AML-193 (cell line): ENCODE results near the gene LHX8.
"Not testable (repeated sequence)": the region's sequence is repeated elsewhere in the genome, so short reads cannot be mapped to it uniquely, and the experiment has no call there.

Experiments
- DNase-seq, 2 experiments: peaks; one replicate each; lab custom pipeline; 2025; lab: John Stamatoyannopoulos, UW

The LHX8 gene

DNA sequence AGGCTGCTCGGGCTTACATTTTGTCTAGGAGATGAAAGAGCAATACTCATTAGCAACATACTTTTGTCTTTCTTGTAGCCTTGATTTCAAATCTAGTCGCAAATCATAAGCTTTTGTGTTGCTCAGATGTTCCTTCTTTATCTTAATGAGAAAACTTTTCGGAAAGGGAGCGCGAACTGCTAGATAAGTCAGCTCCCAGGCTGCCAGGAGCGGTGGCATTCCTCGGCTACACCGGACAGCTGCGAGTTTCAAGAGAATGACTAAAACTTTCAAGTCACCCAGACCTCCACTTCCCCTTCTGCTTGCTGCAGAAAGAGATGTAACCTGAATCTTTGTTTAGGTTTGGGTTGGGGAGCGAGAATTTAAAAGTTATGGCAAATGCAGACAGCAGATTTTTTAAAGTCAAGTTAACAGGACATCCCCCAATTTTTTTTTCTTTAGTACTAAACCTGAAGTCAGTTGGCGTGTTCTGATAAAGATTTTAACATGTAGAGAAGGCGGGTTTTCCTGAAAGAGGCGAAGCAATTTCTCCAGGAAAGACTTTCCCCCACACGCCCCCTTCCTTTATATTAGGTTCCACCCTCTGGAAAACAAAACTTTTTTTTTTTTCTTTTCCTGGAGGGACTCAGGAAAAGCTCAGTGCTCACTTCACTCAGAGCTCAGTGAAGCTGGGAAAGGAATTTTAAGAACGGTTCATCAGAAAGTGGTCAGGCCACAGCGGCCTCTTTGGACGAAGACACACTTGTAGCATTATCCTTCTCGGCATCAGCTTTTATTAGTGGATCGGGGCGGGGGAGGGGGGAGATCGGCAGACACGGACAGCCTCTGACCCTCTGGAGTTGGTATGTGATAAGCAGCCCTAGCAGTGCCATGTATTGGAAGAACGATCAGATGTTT is at the start of gene LHX8:
Gene LHX8 (plus strand): TSS at position 639 of the 897 bp plus-strand sequence. CDS start 2,227 bp downstream, outside the sequence.
- no peak for DNase-seq

DNA sequence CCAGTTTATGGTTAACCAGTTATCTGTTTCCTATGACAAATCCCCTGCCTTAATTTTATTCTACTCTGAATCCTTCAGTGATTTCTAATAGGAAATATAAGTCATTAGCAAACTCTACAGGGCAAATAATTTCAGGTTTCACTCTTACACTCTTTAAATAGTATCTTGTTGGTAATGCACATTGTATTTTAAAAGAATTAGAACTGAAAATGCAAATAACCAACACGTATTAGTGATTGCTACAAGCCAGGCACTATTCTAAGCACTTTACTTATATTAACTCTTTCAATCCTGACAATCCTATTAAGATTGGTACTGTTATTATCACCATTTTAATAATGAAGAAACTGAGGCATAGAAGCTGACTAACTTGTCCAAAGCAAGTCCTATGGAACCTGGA is 48.3 kb upstream of the LHX8 start:
- DNase-seq: no peak

DNA sequence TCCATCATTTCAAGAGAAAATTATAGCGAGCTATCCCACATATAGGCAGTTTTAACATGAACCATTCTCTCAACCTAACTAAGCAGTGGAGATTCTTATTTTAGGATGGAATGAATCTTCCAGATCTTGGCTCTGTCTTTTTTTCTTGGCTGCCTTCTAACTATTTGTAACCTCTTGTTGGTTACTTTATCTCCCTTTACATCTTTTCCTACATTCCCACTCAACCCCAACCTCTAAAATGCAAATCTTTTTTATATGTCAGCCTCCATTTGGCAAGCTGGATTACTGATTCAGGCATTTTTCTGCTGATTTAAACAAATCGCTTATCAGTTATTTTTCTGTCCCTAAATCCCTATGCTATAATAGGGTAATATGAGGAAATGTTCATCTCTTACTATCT is 46.9 kb upstream of the LHX8 start:
- DNase-seq: no peak

DNA sequence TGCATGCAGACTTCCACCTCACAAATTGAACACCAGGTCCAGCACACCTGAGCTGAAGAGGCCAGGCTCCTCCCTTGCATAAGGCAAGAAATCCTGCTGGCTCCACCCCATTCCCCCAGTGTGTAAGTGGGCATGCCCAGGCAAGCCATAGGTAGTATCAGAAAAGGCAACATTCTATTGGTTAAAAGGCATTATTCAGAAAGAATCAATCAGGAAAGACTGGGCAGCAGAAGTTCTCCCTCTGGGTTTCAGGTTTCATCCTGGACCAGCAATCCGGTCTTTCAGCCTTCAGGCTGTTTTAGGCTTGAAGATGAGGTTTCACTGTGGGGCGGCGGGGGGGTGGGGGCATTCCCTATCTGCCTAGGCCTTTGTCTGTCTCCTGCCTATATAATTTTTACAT is 42.0 kb upstream of the LHX8 start:
- DNase-seq: no peak

DNA sequence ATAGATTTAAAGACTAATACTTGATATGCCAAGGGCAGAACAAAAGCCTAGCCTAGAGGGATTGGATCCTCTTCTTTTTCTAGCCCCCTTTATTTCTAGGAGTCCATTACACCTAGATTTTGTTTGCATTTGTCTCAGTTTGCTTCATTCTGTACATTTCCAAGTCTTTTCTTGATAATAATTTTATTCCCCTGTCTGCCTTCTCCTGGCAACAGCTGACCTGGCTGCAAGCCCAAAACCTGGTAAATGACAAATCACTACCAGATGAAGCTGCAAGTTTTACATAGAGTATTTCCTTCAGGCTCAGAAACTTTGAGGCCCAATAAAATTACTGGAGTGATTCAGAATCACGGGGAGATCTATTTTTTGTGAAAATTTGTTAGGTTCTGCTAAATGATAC is 36.5 kb upstream of the LHX8 start:
- no peak for DNase-seq

DNA sequence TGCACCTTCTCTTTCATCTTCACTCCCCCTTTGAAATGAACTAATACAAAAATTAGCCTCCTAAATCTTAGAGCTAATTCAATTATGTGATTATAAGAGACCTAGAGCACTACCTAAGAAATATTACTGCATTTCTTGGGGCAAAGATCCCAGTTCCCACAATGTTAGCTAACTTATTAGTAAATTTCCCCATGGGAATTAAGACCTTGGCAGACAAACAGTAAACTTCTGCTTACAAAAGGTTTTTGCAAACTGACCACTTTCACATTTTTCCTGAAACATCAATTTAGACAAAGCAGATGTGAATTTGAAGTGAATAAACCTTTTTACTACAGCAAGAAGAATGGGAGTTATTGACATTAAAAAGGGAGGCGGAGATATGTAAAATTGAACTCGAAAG is 34.6 kb upstream of the LHX8 start:
- DNase-seq: no peak

DNA sequence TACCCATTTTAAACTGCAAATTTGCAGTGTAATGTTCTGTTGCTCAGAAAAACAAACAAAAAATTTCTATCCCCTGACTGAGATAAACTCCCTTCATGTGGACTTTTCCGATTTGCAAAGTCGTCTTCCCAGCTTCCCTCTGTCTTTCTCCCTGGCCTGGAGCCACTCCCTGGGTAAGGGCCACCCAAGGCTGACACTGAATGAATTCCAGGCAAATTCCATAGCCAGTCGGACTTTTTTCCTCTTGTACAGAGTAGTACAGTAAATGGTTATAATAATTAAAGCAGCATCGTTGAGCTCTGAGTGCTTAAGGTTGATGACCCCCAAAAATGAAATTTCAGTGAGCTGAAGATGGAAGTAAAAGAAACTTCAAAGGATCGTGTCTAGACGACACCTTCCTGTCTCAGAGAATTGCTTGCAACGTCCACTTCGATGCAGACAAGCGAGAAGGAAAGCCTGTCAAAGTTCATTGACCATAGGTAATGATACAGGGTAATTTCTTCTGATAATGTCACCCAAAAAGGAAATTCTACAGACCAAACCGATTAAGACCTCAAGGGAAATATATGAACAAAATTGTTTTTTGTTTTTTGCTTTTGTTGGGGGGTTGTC is 33.6 kb upstream of the LHX8 start:
- DNase-seq: no peak

DNA sequence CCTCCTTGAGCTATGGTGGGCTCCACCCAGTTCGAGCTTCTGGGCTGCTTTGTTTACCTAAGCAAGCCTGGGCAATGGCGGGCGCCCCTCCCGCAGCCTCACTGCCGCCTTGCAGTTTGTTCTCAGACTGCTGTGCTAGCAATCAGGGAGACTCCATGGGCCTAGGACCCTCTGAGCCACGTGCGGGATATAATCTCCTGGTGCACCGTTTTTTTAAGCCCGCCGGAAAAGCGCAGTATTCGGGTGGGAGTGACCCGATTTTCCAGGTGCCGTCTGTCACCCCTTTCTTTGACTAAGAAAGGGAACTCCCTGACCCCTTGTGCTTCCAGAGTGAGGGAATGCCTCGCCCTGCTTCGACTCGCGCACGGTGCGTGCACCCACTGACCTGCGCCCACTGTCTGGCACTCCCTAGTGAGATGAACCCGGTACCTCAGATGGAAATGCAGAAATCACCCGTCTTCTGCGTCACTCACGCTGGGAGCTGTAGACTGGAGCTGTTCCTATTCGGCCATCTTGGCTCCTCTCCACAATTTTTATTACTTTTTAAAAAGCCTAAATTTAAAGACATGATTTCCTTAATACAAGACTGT is 21.7 kb upstream of the LHX8 start:
- DNase-seq: not testable (repeated sequence)

DNA sequence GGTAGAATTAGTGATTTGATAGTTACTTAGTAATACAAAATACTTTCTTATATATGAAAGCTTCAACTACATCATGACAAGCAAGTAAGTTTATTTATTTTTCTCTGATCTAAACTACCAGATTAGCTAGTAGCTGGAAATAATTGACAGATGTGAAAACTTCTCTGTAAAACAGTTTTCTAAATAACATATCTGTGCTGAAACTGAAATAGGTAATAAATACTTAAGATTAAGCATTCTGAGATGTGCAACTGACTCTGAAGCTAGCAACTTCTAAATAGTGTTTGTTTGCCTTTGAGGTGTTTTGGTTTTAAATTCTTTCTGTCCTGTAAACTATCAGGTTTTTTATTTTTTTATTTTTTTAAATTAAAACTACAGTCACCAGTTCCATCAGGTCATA is 18.5 kb upstream of the LHX8 start:
- no peak for DNase-seq

DNA sequence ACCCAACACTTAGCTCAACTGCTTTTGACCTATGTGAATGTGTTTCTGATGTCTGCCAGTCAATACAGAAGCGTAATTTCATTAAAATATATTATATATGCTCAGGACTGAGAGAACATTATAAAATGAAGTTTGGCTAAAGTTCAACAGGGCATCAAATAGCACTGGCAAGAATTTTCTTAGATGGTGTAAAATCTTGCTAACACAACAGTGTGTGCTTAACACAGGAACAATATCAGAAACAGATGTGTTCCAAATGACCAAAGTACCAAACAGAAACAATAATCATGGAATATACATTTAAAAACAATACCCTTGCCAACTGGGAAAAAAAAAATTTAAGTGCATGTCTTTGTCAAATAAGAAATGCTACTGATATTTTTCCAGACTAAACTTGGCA is 10.4 kb upstream of the LHX8 start:
- no peak for DNase-seq

DNA sequence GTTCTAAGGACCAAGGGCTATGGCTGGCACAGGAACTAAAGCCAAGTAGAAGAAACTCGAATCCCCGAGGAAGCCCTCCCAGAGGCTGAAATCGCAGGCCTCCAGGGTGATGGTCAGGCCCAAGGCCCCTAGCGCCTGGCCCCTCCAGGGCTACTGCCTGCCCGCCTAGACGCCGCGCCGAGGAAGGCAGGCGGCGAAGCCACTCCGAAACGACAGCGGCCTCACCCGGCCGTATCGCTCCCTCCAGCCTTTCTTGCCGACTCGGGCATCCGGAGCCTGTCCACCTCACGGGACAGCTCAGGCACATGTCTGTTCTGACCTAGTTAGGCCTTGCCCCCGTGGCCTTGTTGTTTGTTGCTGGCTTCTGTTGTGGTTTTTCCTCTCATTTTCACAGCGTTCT is 9.7 kb upstream of the LHX8 start:
- no peak for DNase-seq

DNA sequence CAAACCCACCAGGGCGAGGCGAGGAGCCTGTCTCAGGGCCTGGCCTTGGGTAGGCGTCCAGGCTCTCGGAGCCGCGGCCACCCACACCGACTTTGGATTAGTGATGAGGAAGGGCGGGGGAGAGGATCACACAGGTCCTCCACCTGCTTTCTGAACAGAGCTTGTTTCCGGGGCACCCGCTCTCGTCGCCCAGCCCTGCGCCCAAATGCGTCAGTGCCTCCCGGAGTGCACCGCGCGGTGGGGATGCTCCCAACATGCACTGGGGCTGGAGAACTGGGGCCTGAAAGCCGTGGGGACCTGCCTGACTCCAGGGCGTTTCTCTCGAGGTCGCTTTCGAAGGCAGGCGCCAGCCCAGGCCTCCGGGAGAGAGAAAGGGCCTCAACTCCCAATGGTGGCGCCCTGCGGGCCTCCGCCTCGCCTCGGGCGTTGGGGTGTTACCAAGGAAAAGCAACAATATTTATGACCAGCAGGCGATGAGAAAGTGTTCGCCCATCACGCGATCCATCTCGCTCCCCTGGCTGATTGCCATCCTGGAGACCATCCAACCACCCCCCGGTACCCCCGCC is 8.9 kb upstream of the LHX8 start:
- no peak for DNase-seq

DNA sequence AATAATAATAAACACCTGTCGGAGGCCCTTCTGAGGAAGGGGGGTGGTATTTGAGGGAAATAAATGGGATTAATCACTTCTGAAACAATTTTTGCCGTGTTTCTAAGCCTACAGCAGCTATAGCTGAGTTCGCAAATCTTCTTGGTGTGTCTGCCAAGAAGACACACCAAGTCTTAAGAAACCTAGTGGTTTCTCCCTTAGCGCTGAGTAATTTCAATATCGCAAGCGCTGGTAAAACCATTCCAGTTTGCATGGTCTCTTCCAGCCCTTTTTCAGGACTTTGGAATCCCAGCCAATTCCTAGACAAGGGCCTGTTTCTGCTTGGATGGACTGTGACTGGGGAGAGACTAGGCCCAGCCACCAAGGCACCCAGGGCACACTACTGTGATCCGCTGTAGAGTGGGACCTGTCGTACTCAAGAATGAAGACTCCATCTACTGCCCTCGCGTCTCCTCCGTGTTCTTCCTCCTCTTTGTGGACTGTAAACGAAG is 7.5 kb upstream of the LHX8 start:
- DNase-seq: no peak

DNA sequence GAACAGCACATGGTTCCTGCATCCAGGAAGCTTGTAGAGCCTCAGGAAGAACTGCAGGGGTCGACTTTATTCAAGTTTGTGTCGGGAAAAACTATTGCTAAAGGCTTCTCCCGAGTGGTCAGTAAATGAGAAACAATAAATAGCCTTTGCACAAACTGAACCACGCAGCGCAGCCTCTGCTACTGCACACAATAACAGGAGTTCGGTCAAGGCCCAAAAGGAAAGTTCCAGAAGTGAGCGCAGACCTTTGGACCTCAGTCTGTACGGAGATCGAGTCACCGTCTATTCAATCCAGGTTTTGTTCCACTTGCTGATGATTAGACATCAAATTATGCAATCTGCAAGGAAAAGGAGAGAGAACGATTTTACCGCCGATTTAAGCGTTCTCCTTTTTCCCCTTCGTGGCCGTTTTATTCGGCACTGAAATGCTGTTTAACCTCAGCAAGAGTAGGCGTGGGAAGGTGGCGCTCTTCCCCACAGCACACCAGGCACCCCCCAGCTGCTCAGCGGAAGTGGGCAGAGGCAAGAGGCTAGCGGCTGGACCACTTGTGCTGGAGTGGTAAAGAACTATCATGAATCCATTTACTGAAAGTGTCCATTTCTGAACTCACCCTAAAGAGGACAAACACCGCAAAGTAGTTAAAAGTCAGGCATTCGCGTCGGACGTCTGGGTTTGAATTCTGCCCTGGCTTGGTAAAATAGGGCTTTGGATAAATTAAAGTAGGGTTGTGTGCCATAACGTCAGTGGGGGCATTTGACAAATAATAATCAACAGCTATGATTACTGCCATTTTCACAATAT is 6.1 kb upstream of the LHX8 start:
- no peak for DNase-seq

DNA sequence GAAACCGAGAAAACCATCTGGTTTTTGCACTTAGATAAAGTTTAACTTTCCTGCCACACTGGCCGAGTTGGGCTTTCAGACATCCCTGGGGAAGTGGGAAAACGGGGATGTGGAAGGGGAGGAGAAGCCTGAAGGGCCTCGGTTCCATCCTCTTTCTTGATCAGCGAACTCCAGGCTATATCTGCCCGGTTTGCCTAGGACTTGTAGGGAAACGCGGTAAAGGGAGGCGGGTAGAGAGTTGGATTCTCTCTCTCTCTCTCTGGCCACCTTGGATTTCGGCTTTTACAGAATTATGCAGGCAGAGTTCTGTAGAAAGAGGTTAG is 4.6 kb upstream of the LHX8 start:
- DNase-seq: no peak

DNA sequence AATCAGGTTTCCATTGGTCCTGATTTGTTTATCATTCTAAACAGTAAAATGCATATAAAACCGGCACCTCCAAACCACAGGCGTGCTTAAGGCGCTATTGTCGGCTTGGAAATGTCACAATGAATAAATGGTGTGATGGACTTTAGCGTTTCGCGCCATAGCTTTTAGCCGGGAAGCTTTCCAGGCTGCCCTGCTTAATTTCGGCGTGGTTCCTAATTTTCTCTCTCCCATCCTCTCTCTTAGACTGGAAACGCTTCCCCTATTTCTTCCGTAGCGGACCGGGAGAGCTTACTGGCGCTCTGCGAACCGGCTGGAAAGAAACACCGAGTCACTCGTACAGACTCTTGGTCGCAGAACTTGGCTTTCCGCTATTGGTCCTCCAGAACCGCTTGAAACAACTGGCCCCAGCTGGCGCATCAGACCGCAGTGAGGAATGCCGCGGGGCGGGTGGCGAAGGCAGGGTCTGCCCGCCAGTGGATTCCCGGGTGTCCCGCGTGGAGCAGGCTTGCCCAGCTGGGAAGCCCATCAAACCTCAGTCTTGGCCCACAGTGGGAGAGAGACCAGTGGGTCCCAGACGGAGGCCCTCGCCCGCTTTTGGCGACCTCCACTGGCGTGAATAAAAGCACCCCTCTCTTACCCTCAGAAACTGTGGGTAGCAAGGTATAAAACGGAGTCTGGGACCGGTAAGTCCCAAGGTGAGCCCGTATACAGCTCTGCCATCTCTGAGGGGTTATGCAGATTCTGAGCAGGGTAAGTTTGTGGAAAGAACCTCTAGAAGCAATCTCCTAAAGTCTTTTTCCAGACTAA is 4.0 kb upstream of the LHX8 start:
- no peak for DNase-seq

DNA sequence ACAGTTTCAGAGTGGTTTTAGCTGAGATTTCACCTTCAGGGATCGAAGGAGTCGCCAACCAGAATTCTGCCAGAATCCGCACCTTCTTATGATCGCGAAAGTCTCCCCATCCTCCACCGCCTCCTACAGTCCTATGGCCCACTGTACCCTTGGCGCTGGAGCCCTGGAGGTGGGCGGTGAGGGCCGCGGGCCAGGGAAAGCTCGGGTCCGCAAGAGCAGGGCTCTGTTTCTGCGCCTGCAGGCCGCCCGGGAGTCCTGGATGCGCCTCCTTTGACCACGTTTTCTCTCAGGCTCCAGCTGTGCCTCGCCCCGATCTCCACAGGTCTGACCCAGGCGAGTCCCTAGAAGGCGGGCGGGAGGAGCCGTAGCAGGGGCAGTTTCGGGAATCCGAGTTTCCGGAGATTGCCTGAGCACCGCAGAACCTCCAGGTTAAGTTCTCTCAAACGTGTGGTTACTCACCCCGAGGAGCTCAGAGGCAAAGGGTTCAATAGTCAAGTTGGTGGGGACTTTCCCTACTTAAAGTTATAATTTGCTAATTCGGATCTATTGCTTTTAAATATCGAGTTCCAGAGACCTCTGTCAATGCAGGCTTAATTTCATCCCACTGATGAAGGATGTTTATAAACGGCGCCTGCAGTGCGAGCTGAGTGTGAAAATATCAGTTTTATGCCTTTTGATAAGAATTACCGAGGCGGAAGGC is 3.2 kb upstream of the LHX8 start:
- DNase-seq: no peak

DNA sequence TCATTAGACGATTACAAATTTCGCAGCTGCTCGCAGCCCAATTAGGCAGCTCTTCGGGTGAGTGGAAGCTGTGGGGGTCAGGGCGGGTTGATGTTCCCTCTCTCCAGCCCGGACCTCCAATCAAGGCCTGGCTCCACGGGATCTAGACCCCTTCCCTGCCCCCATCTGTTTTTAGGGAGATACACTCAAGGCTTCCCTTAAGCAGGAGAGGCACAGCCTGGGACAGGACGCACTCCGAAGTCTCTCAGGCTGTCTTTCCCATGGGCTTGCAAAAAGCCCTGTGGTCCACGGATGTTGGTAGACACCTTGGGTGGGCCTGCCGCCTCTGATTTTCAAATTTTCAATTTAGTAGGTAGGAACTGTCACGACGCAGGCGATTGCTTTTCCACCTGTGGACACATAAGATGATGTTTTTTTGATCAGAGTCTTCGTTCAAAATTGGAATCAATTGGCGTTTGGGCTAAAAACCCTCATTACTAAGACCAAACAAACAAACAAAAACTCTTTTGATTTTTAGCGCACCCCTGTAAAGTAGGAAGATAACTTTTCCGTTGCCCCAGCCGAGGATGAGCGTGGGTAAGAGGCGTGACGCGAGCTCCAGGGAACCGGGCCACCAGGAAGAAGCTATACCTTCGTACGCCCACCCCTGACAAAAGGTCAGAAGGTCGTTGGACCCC is 2.5 kb upstream of the LHX8 start:
- no peak for DNase-seq

DNA sequence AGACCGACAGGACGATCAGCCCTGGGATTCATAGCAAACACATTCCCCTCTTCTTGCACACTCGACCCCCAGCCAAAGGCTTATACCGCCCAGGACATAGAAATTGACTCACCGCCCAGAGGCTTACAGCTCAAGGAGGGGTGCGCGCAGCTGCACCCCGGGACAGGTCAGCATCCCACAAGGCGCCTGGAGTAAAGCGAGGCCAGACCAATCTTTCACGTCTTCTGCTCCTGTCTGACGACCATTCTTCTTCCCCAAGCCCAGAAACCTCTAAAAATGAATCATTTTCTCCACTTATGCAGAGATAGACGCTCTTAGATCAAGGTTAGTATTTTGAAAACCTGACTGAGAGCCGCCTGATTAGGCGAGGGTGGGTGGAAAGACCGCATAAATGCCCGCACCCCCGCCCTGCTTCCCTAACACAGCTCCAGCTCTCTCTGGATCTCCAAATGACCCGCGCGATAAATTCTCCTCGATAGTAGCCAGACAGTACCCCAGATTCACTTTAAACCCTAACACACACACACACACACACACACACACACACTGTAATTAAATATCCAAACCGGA is 1.9 kb upstream of the LHX8 start:
- DNase-seq: no peak
